NCI-H2029 treated with DMSO at 0.1 percent for 48 hours (cell line): ENCODE results near the gene CLMP.
"Not testable (repeated sequence)": the region's sequence is repeated elsewhere in the genome, so short reads cannot be mapped to it uniquely, and the experiment has no call there.

Experiments used
- DNase-seq: peaks from one replicate; lab custom pipeline; 2025; lab: John Stamatoyannopoulos, UW

Gene CLMP

DNA sequence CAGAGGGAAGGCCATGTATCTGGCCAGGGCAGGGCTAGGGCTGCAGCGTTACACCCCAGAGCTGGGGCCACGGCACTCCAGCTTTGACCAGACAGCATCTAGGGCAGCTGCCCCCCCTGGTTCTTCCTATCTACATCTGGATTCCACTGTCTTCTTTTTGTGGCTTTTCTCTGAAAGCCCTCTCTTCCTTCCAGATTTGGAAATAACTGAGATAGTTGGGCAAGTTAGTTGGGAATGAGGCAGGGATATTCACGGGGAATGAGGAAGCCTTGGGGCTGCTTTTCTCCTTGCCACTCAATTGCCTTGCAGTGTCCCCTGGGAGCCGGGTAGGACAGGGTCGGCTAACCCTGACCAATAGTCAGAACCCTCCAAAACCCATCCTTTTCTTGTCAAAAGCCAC is 26.8 kb downstream of the CLMP start:
- no peak for DNase-seq

DNA sequence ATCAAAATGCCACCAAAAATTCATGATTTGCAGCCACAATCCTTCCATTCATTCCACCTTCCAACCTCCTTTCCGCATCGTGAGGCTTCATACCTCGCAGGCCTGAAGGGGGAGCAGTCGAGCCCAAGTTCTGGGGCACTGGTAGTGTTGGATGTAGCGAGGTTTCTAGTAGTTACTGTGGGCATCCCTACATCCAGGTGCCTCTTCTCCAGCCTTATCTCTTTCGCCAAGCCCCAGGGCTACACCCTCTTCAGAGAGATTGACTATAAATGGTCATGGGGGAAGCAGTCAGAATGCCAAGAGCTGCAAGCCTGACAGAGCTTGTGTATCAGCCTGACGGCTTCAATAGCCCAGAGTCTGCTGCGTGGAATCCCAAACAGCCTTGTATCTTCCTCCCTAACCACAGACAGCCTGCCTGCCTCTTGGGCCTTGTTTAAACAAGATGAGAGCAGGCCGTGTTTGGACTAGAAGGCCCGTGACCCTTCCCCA is 28.9 kb downstream of the CLMP start:
- DNase-seq, result no peak

DNA sequence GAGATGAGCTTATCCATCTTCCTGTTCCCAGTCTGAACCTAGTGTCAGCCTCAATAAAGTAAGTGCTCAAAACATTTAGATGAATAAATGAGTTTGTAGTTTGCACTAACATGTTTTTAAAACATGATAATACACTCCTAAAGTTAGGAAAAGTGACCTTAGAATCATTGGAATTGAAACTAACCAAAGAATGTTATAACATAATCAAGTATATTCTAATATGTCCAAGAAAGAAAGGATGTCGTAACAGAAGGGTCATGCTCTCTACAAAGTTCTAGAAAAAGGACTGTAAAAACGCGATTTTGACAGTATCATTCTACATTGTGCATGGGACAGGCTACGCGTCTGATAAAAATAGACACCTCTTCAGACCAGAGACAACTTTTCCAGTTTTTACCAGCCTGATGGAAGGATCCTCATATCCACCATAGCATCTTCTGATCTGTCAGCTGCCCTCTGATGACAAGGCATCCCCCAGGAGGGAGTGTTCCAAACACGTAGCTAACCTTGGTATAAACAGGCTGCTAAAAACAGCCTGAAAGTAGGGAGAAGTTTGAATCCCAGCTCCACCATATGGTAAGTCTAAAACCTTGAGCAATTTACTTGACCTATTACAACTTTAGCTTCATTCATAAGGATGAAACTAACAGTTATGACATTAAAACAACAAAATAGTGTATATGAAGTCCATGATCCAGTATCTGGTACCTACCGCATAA is 30.2 kb downstream of the CLMP start:
- no peak for DNase-seq

DNA sequence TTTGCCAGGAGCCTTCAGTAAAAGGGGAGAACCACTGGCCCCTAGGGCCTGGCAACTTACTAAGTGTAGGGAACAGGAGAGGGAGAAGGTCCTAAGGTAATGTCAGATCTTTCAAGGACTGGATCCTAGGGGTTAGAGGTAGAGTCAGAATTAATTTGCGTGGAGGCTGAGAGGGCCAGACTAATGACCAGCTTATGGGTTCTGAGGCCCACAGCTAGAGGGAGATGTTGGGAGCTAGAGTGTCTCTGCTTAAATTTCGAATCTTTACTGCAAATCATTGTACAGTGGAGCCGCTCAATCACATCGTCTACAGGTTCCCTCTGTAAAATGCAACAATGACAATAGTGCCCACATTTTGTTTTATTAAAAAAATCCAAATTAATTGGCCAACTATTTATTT is 31.4 kb downstream of the CLMP start:
- no peak for DNase-seq

DNA sequence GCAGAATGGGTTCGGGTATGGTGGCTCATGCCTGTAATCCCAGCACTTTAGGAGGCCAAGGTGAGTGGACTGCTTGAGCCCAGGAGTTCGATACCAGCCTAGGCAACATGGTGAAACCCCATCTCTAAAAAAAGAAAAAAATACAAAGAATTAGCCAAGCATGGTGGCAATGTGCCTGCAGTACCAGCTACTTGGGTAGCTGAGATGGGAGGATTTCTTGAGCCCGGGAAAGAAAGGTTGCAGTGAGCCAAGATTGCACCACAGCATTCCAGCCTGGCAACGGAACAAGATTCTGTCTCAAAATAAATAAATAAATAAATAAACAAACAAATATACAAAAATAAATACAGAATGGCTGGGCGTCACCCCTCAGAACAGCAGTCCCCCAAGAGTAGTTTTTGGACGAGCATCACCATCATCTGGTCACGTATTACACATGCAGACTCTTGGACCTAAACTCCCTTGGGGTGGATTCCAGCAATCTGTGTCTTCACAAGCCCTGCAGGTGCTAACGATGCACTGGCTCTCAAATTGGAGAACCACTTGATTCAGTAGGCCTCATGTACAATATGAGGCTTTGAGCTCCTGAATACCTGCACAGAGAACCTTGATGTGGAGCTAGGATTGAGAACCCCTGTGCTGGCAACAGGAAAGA is 33.5 kb downstream of the CLMP start:
- DNase-seq, result no peak

DNA sequence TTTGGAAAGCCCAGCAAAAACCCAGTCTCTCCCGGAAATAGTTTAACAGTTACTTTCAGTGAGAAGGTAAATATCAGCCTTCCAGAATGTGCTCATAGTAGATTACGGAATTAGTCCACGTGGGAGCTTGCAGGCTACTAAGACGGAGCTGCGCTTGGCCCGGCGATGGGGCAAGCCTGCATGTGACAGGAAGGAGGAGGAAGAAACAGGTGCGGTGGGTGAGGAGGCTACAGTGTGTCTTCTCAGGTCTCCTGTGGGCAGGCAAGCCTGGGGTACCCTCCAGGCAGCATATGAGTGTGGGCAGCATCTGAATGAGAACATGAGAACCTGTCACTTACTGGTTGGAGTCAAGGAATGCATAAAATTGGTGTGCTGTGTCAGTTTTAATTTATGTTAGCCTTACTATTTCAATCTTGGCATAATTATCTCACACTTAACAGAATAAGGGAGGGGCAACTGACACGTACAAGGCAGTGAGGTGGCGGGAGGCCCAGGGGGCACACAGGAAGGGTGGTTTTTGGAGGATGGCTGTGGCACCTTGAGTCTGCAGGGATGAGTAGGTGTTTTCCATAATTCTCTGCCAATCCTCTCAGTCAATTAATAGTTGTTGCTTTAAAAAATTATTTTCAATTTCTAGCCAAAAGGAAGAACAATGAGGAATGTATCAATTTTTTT is 35.7 kb downstream of the CLMP start:
- no peak for DNase-seq

DNA sequence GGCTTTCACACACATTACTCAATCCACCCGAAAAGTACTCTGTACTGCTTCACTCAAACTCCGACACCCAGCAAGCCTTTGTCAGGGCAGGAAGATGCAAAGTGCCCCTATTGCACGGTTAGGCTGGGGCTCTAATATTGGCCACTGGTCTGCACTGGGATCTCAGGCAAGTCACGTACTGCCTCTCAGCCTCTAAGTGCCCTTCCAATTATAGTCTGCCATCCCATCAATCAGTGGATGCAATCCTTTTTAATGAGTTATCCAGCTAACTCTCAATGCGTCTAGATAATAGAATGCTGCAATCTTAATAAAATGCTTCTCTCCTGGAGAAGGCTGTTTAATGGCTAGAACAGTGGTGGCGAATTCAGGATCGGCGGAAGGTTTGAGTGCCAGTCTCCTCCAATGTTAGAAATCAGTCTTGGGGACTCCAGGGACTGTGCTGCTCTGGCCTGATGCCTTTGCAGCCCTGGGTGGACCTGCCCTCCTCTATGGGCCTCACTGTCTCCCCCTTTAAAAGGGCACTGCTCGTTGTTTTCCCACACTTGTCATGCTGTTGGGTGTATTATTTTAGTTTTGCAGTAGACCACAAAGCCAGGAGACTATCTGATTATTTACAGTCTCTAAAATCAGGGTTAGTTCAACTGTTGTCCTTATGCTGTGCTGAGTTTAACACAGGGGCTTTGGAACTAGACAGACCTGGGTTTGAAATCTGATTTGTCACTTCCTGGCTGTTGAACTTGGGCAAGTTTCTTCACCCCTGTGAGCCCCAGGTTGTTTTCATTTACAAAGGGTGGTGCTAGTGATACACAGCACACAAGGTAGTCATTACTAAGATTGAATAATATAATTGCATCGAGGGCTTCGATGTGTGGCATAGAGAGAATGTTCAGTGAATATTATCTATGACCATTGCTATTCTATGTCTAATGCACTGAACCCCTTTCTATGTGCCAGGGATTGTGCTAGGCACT is 36.7 kb downstream of the CLMP start:
- no peak for DNase-seq

DNA sequence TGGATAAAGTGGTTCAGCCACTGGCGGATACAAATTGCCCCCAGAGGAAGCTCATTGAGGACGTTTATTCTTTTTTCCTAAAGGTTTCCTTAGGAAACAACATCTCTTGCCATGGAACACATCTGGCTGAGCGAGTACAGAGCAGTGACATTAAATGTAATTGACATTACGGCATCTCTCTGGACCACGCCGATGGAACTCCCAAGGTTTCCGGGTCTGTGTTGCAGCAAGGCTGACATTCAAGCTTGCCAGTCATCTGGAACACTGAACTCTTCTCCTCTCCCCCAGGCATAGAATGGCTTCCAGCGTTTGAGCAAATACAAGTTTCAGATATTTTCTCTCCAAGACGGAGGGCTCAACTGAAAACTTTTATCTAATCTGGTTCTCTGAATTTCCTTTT is 42.1 kb downstream of the CLMP start:
- no peak for DNase-seq

DNA sequence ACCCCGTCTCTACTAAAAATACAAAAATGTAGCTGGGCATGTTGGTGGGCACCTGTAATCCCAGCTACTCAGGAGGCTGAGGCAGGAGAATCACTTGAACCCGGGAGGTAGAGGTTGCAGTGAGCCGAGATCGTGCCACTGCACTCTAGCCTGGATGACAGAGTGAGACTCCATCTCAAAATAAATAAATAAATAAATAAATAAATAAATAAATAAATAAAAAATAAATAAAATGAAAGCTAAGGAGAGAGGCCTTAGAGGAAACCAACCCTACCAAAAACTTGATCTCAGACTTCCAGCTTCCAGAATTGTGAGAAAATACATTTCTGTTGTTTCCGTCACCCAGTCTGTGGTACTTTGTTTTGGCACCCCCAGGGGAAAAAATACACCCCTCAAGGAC is 42.7 kb downstream of the CLMP start:
- DNase-seq, result not testable (repeated sequence)

DNA sequence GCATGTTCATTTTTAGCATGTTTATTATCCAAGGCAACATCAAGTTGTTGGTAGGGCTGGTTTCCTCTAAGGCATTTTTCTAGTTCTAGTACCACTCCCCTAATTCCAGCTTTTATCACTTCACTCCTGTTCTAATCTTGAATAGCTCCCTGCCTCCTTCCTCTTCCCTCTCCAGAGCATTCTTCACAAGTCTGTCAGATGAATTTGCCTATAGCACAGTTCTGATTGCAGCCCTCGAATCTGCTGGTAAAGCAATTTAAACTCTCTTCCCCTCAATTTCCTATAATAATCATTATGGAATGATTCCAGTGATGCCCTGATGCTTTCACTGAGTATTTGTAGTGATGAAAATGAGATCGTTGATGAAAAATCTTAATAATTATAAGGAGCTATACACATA is 43.3 kb downstream of the CLMP start:
- no peak for DNase-seq

DNA sequence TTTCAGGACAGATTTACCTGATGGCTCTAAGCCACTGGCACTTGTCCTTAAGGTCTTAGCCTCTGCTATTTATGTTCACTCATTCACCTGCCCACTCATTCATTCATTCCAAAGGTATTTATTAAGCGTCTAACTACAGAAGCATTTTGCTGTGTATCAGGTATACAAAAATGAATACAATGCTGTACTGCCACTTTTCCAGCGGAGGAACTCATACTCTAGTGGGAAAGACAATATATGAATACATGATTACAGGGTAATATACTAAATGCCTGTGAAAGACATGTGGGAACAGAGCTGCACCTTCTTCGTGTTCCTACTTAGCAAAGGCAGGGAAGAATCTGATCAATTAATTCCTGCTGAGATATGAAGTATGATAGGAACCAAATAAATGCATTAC is 43.7 kb downstream of the CLMP start:
- no peak for DNase-seq

DNA sequence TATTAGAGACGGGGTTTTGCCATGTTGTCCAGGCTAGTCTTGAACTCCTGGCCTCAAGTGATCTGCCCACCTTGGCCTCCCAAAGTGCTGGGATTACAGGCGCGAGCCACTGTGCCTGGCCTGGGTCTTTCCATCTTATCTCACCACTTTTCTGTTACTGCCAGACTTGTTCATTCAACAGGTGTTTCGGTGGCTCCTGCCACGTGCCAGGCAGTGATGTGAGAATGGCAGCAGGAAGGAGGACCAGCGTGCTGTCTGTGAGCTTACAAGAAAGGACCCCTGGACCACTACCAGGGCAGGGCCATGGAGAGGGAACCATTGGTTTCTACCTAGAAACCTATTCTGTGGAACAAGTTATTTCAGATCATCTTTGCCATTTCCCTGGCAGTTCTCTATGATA is 44.2 kb downstream of the CLMP start:
- DNase-seq, result no peak

DNA sequence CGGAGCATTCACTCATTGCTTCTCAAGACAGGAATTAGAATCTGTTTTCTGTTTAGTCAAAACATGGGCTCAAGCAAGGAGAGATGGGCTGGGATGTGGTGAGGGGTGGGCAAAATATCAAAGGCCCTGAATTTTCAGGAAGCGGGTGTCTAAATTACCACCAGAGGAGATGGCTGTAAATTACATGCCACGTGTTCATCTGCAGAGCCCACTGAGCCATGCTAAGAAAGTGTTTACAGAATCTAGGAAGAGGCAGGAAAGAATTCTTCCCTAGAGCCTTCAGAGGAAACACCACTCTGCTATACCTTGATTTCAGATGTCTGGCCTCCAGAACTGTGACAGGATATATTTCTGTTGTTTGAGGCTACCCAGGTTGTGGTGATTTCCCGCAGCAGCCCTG is 46.1 kb downstream of the CLMP start:
- DNase-seq, result no peak

DNA sequence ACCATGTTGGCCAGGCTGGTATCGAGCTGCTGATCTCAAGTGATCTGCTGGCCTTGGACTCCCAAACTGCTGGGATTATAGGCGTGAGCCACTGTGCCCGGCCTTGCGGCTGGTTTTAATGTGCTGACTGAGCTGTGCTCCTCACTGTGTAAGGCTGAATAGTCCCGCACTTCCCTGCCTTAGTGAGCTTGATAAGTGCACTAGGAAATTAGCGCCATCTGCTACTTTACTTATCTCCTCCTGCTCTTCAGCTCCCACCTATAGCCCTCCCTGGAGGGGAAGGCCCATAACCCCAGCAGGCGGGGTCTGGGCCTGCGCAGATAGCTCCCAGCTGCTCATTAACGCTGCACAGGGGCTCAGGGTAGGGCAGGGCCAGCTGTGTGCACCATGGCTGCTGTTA is 49.4 kb downstream of the CLMP start:
- no peak for DNase-seq

DNA sequence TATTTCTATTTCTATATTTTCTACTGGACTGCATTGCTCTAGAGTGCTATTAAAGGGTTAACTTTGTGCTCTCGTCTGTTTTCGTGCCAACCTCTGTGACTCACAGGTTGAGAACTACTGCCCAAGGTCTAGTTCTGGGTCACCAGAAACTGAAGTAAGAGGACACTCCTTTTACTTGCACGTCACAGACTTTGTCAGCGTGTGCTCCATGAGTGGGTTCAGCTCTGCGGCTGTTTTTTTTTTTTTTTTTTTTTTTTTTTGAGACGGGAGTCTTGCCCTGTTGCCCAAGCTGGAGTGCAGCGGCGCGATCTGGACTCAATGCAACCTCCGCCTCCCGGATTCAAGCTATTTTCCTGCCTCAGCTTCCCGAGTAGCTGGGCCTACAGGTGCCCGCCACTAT is 49.8 kb downstream of the CLMP start:
- no peak for DNase-seq

DNA sequence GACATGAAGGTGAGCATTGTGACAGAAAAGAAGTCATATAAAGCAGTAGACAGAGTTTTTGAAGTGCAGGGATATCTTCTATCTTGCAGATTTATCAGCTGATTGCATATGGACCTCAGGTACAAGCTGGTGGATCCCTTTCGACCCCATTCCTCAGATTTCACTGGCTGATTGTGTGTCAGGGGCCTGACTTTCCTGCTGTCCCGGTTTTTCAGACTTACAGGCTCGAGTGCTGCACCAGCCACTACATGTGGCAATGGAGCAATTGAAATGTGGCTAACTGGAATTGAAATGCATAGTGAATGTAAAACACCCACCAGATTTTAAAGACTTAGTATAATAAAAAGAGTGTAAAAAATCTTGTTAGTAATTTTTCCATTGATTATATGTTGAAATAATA is 50.3 kb downstream of the CLMP start:
- no peak for DNase-seq

DNA sequence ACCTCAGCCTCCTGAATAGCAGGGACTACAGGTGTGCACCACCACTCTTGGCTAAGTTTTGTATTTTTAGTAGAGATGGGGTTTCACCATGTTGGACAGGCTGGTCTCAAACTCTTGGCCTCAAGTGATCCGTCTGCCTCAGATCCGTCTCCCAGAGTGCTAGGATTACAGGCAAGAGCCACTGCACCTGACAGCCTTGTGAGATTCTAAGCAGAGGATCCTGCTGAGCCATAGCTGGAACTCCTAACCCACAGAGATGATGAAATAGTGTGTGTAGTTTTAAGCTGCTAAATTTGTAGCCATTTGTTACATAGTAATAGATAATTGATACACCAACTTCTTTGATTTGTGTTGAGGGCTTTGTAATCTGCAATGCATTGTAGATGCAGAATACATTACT is 51.1 kb downstream of the CLMP start:
- DNase-seq, result no peak

DNA sequence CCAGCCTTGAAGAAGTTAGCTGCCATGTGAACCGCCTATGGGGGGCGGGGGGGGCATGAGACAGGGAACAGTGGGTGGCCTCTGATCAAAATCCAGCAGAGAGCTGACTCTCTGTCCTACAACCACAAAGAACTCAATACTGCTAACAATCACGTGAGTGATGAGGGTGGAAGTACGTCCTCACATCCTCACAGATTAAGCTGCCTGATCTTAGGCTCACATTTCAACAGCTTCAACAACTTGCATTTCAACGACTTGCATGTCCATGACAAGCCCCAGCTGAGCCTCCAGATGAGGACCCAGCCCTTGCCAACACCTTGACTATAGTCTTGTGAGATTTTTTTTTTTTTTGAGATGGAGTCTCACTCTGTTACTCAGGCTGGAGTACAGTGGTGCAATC is 51.6 kb downstream of the CLMP start:
- DNase-seq, result no peak

DNA sequence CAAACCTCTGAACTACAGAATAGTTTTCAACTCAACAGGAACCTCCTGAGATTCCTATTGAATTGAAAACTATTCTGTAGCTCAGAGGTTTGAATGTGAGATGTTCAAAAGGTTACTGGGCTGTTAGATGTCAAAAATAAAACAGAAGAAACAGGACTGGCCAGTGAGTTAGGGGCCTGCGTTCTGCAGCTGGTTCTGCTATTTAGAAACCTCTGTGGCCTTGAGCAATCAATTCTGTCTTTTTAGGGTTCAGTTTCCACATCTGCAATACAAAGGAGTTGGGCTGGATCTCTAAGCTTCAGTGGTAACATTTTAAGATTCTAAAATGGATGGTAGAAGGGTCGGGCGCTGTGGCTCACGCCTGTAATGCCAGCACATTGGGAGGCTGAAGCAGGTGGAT is 55.8 kb downstream of the CLMP start:
- DNase-seq, result no peak

DNA sequence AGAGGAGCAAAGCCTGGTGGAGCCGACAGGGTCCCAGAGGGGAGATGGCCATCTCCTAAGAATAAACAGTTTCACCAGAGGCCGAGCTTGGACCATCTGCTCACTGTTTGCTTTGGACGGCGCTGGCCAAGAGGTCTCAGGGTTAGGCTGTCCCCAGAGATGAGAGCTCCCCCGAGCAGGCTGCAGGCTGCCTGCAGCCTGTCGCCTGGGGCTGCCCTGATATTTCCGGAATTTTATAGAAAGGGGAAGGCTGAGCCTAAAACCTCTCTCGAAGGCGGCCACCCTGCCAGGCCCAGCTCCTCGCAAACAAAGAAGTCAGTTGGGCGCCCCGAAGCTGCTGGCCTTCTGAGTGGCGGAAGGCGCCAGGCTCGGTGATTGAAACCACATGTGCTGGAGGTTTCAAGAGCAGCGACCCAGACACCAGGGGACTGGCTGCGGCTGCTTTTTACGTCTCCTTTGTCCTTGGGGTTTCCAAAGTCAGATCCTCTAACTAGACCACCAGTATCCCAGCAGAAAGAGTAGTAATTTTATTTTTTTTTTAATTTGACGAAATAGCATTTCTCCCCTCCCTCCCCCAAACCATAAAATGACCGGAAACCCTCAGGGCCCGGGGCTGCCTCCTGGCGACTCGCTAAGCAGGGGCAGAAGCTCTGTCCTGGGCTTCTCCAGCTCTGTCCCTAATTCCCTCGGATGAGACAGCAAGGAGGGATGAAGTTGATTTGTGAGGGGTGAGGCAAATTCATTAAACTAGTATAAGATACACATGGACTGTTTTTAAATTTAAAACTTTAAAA is 57.4 kb downstream of the CLMP start:
- no peak for DNase-seq

DNA sequence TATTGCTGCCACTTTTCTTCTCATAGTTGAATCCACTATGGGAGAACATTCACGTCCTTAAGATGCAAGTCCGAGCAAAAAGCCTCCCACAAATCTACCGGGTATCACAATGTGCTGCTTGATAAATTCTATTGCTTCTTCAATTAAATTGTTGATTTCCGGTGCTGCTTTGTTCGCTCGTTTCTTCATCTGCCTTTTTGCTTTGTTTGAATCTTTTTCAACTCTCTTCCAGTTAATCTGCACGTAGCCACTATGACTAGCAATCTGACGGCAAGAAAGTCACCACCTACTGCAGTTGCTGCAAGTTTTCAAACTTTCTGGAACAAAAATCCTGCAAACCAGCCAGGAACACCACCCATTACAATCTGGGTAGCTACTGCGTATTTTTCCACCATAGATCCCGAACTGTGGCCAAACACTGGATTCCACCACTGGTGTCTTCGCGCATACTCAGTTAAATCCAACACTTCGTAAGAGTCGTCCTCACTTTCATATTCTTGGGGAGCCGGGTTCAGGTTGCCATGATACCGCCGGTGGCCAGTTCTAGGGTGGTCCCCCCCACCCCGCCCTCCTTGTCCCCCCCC is 59.1 kb downstream of the CLMP start:
- no peak for DNase-seq
